Medulla oblongata (tissue), 1 donor: Measurements from ENCODE around the gene CDC42BPB.
A peak's percentile ranks its signal among the peaks of the same experiment; 100 is the strongest.

Source experiments
- DNase-seq: peaks from one replicate; pipeline ENCODE4 v3.0.0-alpha.2; 2015; ENCODE audit errors: extremely low spot score

Gene CDC42BPB

DNA sequence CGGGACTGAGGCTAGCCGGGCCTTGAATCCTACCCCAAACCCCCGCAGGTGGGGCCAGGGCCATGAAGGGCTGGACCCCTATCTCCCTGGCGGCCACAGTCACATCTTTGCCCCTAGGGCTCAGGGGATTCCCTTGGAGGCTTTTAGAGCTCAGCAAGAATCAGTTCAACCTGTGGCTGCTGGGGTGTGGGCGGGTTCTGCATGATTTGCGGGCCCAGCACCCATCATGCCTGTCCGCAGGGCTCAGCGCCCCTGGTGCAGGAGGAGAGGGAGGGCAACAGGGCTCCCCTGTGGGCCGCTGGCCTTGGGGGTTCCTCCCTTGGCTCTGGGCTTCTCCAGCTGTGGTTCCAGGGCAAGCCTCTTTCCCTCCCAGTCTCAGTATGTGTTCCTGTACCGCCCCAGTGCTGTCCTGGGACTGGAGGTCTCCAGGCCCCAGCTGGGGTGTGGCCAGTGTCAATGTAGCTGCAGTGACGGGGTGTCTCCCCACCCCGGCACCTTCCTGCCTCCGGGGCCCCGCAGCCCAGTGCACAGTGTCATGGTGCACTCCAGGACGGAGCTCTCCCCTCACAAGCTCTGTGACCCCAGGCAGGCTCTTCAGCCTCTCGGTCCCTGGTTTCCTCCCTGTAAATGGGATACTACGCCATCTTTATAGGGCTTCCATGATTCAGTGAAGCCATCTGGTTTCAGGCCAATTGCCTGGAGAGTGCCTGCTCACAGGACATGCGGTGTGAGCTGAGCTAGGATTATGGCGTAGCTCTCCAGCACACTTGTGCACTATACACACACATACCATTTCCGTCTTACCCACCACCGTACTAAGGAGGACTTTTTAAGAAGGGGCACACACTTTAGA is 16.8 kb upstream of the CDC42BPB start:
- DNase-seq, result no peak

DNA sequence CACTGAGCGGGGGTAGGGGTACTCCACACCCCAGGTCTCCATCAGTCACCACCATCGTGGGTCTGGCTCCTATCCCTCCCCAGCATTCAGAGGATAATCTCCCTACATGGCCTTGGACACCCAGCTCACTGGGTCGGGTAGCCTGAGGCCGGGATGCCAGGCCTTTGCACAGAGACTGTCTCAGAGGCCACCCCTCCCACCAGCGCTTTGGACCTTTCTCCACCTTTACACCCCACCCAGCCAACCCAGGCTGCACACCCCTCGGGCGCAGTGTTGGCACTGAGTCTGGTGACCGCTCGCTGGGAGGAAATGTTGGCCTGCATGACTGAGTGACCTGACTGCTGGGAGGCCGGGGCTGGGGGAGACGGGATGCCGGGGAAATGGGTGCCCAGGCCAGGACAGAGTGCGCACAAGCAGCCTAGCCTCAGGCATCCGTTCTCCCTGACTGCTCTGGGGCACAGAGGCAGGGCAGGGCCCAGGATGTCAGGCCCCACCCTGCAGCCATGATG is 16.1 kb upstream of the CDC42BPB start:
- DNase-seq, result no peak

GRCh38 chr14:103072595-103073366 is 15.4 kb upstream of the CDC42BPB start:
- no peak for DNase-seq

DNA sequence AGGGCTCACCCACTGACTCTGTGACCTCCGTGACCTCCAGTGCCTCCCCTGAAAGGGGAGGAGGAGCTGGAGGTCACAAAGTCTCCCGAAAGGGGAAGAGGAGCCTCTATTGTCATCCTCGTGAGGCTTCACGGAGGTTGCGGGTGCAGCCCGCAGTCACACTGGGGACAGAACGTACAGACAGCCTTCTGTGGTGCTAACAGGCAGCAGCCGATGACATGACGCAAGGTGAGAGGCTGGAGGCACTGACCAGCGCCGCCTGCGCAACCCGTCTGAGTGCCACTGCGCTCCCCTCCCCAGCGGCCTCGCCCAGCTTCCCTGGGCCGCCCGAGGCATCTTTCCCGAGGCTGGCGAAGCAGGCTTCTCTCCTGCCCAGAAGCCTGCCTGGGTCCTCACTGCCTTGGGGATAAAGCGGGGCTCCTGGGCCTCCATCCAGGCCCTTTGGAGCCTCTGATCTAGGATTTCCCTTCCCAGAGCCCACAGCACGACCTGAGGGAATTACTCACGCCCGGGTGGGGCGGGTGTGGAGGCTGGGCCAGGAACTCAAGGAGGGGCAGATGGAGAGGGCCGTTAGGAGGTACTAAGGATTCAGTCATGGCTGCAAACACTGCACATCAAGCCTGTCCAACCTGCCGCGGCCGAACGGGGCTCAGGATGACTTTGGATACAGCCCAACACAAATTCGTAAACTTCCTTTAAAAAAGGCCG is 14.3 kb upstream of the CDC42BPB start:
- no peak for DNase-seq

DNA sequence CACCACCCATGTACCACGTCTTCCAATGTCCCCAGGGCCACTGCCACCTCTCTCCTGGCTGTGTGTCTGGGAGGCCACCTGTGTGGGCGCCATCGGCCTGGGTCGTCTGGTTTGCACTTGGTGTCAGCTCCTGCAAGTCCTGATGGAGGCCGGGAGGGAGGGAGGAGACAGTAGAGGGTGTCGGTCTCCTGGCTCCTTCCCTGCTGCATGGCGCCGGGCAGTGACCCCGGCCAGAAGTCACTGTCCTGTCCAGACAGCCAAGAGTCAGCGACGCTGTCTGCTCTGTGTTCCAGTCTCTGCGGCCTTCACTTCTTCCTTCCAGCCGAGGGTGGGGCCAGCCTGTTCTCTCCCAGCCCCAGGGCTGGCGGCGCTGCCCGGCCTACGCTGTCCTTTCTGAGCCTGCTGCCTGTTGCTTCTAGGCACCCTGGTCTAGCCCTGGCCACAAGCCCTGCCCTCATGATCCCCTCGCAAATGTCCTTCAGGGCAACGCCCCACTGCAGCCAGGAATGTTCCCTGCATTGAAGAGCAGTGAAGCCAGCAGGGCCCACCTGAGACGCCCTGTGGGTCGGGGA is 13.7 kb upstream of the CDC42BPB start:
- no peak for DNase-seq

GRCh38 chr14:103070263-103070885 is 13.0 kb upstream of the CDC42BPB start:
- no peak for DNase-seq

GRCh38 chr14:103068351-103069073 is 11.2 kb upstream of the CDC42BPB start:
- no peak for DNase-seq

DNA sequence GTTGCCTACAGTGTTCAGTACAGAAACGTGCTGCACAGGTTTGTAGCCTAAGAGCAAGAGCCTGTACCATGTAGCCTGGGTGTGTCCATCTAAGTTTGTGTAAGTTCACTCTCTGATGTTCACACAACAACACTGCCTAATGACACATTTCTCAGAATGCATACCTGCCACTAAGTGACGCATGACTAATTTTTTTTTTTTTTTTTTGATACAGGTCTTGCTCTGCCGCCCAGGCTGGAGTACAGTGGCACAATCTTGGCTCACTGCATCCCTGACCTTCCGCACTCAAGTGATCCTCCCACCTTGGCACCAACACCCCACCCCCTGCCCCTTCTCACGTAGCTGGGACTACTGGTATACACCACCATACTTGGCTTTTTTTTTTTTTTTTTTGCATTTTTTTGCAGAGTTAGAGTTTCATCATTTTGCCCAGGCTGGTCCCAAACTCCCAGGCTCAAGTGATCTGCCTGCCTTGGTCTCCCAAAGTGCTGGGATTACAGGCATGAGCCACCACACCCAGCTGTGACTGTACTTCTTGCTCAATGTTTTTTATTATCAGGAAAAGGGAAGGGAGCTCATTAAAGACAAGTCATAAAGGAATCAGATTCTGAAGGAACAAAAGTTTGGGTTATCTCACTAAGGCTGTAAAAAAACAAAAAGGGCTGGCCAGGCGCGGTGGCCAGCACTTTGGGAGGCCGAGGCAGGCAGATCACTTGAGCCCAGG is 10.0 kb upstream of the CDC42BPB start:
- no peak for DNase-seq

DNA sequence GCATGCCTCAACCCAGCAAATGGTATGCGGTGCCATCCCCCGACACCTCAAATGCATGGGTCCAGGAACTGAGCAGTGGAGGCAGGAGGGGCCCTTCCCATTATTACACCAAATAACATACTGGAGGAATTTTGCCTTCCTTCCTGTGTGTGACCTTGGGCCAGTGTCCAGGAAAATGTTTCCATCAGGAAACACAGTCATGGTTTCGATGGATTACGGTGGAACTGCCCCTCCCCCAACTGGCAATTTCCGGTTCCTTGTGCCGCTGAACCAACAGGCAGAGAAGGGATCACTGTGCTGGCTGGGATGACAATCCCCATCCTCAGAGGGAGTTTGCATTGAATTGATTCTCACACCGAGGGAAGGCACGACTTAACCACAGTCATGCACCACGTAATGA is 9.1 kb upstream of the CDC42BPB start:
- DNase-seq, result no peak

GRCh38 chr14:103065861-103066260 is 8.5 kb upstream of the CDC42BPB start:
- no peak for DNase-seq

DNA sequence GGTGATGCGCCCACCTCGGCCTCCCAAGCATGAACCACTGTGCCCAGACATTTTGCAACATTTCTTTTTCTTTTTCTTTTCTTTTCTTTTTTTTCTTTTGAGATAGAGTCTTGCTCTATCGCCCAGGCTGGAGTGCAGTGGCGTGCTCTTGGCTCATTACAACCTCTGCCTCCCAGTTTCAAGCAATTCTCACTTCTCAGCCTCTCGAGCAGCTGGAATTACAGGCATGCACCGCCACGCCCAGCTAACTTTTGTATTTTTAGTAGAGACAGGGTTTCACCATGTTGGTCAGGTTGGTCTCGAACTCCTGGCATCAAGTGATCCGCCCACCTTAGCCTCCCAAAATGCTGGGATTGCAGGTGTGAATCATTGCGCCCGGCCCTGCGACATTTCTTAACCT is 7.6 kb upstream of the CDC42BPB start:
- DNase-seq, result no peak

DNA sequence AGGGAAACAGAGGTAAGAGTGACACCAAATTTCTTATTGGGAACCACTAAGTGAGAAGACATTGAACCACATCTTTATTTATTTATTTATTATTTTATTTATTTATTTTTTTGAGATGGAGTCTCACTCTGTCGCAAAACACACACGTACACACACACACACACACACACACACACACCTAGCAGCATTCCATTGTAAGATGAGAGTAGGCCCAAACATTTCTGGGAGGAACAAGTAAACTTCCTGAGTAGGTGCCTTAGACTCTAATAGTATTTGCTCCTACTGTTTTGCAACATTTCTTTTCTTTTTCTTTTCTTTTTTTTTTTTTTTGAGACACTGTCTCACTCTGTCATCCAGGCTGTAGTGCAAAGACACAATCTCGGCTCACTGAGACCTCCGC is 7.1 kb upstream of the CDC42BPB start:
- DNase-seq, result no peak

- no peak for DNase-seq
These were observed 4.2 kb upstream of the CDC42BPB start for GRCh38 chr14:103061482-103061976.

- no peak for DNase-seq
These were observed 2.2 kb upstream of the CDC42BPB start for GRCh38 chr14:103059556-103059955.

DNA sequence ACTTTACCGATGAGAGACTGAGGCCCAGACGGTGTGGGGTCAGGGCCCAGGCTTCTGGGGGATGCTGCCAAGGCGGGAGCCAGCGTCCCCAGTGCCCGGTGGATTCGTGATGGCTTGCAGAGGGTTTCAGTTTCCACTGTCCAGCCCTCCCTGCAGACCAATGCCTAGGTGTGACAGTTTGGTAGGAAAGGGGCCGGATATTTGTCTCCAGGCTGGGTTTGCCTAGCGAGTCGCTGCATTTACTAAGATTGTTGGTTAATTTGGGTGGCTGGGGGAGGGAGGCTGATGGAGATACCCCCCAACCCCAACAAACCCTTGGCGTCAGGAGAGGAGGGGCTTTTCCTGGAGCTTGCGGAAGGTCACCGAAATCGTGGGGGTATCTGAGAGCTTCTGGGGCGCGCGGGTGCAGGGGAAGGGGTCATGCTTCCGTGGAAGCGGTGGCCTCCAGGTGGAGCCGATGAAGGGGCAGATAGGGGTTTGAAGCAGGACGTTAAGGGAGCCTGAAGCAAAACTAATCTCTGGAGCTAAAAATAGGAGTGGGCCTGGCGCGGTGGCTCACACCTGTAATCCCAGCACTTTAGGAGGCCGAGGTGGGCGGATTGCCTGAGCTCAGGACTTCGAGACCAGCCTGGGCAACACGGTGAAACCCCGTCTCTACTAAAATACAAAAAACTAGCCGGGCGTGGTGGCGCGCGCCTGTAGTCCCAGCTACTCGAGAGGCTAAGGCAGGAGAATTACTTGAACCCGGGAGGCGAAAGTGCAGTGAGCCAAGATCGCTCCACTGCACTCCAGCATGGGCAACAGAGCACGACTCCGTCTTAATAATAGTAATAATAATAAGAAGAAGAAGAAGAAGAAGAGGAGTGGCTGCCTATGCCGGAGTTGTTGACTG is 1.1 kb upstream of the CDC42BPB start:
- DNase-seq, result peak; percentile 21

DNA sequence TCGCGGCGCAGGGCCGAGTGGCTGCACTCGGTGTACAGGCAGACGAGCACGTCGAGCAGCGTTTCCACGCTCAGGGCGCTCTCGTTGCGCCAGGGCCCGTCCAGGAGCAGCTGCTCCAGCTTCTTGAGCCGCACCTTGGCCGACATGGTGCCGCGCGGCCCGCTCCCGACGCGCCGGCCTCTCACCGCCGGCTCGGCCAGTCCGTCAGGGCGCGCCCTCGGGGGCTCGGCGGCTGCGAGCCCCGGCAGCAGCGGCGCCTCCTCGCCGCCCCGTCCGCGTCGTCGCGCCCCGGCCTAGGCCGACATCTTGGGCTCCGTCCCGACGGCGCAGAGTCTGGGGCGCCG is 349 bp downstream of the CDC42BPB start:
- DNase-seq, result no peak

DNA sequence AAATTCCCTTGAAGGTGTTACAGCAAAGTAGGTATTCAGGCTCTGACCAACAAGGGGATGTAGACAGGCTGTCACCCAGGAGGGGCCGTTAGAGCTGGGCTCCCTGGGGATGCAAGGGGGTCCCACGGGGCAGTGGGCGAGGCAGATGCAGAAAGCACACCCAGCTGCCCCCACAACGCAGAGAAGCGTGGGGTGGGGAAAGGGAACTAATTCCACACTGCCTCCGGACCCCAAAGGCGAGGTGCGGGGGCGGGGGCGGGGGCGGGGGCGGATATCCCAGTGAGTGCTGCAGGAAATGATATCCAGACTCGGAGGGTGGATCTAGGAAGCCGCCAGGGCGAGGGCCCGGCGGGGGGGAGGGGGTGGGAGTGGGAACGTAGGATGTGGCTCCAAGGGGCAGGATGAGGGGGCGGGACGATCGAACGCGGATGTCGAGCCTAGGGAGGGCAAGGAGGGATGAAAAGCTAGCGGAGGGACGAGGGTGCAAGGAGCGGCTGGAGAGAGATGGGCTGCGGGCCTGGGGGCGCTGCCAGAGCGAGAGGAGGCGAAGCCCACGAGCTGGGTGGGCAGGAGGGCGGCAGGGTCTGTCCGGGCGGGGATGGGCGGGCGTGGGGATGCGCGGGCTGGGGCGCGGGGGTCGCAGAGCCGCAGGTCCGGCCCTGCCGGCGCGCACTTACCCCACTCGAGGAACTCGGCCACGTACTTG is 874 bp downstream of the CDC42BPB start:
- DNase-seq, result no peak

GRCh38 chr14:103055695-103056094 is 1.7 kb downstream of the CDC42BPB start:
- no peak for DNase-seq
